ENCODE data around the gene ANKS6.

The ANKS6 gene

GRCh38 chr9:98781588-98782383, 14.6 kb downstream of the ANKS6 start:
- Histone ChIP-seq H3K27me3 (ENCODE audit: insufficient read depth, low read length) (no peaks in the 10 kb centered on the region), H3K4me1 (ENCODE audit: control insufficient read depth, insufficient read depth, low read length, unreplicated experiment) (no peaks in the 10 kb centered on the region), H3K79me2 (ENCODE audit: control insufficient read depth, insufficient read depth, low read length, unreplicated experiment) (no peaks in the 10 kb centered on the region), H3K4me3 (ENCODE audit: low read depth, low read length) (no peak overlapping the region), H3K36me3 (ENCODE audit: insufficient read depth, low read length) (no peaks in the 10 kb centered on the region), H3K27ac (ENCODE audit: low read depth, low read length) (no peak overlapping the region), H2AFZ (ENCODE audit: low read length, unreplicated experiment) (no peak overlapping the region)

GRCh38 chr9:98780059-98780749, 16.2 kb downstream of the ANKS6 start:
- H3K27ac ChIP-seq (ENCODE audit: low read depth, low read length), result no peak overlapping the region
- H3K4me3 ChIP-seq (ENCODE audit: low read depth, low read length), result no peak overlapping the region
- H3K27me3 ChIP-seq (ENCODE audit: insufficient read depth, low read length), result no peaks in the 10 kb centered on the region
- no peaks in the 10 kb centered on the region for H3K36me3 ChIP-seq (ENCODE audit: insufficient read depth, low read length)
- H2AFZ ChIP-seq (ENCODE audit: low read length, unreplicated experiment), result no peak overlapping the region
- H3K79me2 ChIP-seq (ENCODE audit: control insufficient read depth, insufficient read depth, low read length, unreplicated experiment), result no peaks in the 10 kb centered on the region
- H3K4me1 ChIP-seq (ENCODE audit: control insufficient read depth, insufficient read depth, low read length, unreplicated experiment), result peaks cover 6% of the 10 kb centered on the region

GRCh38 chr9:98778711-98779530, 17.4 kb downstream of the ANKS6 start:
- peaks cover 11% of the 10 kb centered on the region for H3K4me1 ChIP-seq (ENCODE audit: control insufficient read depth, insufficient read depth, low read length, unreplicated experiment)
- no peaks in the 10 kb centered on the region for H3K36me3 ChIP-seq (ENCODE audit: insufficient read depth, low read length)
- H3K79me2 ChIP-seq (ENCODE audit: control insufficient read depth, insufficient read depth, low read length, unreplicated experiment), result no peaks in the 10 kb centered on the region
- H3K27me3 ChIP-seq (ENCODE audit: insufficient read depth, low read length), result no peaks in the 10 kb centered on the region
- no peak overlapping the region for H3K4me3 ChIP-seq (ENCODE audit: low read depth, low read length)
- no peak overlapping the region for H2AFZ ChIP-seq (ENCODE audit: low read length, unreplicated experiment)
- H3K27ac ChIP-seq (ENCODE audit: low read depth, low read length), result no peak overlapping the region

GRCh38 chr9:98778251-98778650, 18.1 kb downstream of the ANKS6 start:
- H3K4me3 ChIP-seq (ENCODE audit: low read depth, low read length), result no peak overlapping the region
- no peaks in the 10 kb centered on the region for H3K79me2 ChIP-seq (ENCODE audit: control insufficient read depth, insufficient read depth, low read length, unreplicated experiment)
- H3K27ac ChIP-seq (ENCODE audit: low read depth, low read length), result no peak overlapping the region
- H2AFZ ChIP-seq (ENCODE audit: low read length, unreplicated experiment), result no peak overlapping the region
- H3K36me3 ChIP-seq (ENCODE audit: insufficient read depth, low read length), result no peaks in the 10 kb centered on the region
- H3K27me3 ChIP-seq (ENCODE audit: insufficient read depth, low read length), result no peaks in the 10 kb centered on the region
- peaks cover 11% of the 10 kb centered on the region for H3K4me1 ChIP-seq (ENCODE audit: control insufficient read depth, insufficient read depth, low read length, unreplicated experiment)

GRCh38 chr9:98777618-98778017, 18.7 kb downstream of the ANKS6 start:
- H3K79me2 ChIP-seq (ENCODE audit: control insufficient read depth, insufficient read depth, low read length, unreplicated experiment), result no peaks in the 10 kb centered on the region
- H2AFZ ChIP-seq (ENCODE audit: low read length, unreplicated experiment), result no peak overlapping the region
- no peak overlapping the region for H3K4me3 ChIP-seq (ENCODE audit: low read depth, low read length)
- no peaks in the 10 kb centered on the region for H3K36me3 ChIP-seq (ENCODE audit: insufficient read depth, low read length)
- H3K4me1 ChIP-seq (ENCODE audit: control insufficient read depth, insufficient read depth, low read length, unreplicated experiment), result peaks cover 11% of the 10 kb centered on the region
- H3K27ac ChIP-seq (ENCODE audit: low read depth, low read length), result no peak overlapping the region
- no peaks in the 10 kb centered on the region for H3K27me3 ChIP-seq (ENCODE audit: insufficient read depth, low read length)

GRCh38 chr9:98775831-98776441, 20.4 kb downstream of the ANKS6 start:
- H3K27me3 ChIP-seq (ENCODE audit: insufficient read depth, low read length), result no peaks in the 10 kb centered on the region
- peaks cover 11% of the 10 kb centered on the region for H3K4me1 ChIP-seq (ENCODE audit: control insufficient read depth, insufficient read depth, low read length, unreplicated experiment)
- no peaks in the 10 kb centered on the region for H3K79me2 ChIP-seq (ENCODE audit: control insufficient read depth, insufficient read depth, low read length, unreplicated experiment)
- H3K27ac ChIP-seq (ENCODE audit: low read depth, low read length), result no peak overlapping the region
- no peak overlapping the region for H3K4me3 ChIP-seq (ENCODE audit: low read depth, low read length)
- no peaks in the 10 kb centered on the region for H3K36me3 ChIP-seq (ENCODE audit: insufficient read depth, low read length)
- no peak overlapping the region for H2AFZ ChIP-seq (ENCODE audit: low read length, unreplicated experiment)

GRCh38 chr9:98774746-98775145, 21.6 kb downstream of the ANKS6 start:
- no peaks in the 10 kb centered on the region for H3K27me3 ChIP-seq (ENCODE audit: insufficient read depth, low read length)
- no peaks in the 10 kb centered on the region for H3K79me2 ChIP-seq (ENCODE audit: control insufficient read depth, insufficient read depth, low read length, unreplicated experiment)
- H3K27ac ChIP-seq (ENCODE audit: low read depth, low read length), result peak overlapping the region; percentile 18; the same call in 1 of the 2 replicates
- no peaks in the 10 kb centered on the region for H3K36me3 ChIP-seq (ENCODE audit: insufficient read depth, low read length)
- H2AFZ ChIP-seq (ENCODE audit: low read length, unreplicated experiment), result no peak overlapping the region
- H3K4me1 ChIP-seq (ENCODE audit: control insufficient read depth, insufficient read depth, low read length, unreplicated experiment), result peaks cover 11% of the 10 kb centered on the region
- no peak overlapping the region for H3K4me3 ChIP-seq (ENCODE audit: low read depth, low read length)

- Histone ChIP-seq H3K79me2 (ENCODE audit: control insufficient read depth, insufficient read depth, low read length, unreplicated experiment) (no peaks in the 10 kb centered on the region), H2AFZ (ENCODE audit: low read length, unreplicated experiment) (no peak overlapping the region), H3K27ac (ENCODE audit: low read depth, low read length) (no peak overlapping the region), H3K27me3 (ENCODE audit: insufficient read depth, low read length) (no peaks in the 10 kb centered on the region), H3K4me1 (ENCODE audit: control insufficient read depth, insufficient read depth, low read length, unreplicated experiment) (peaks cover 11% of the 10 kb centered on the region), H3K4me3 (ENCODE audit: low read depth, low read length) (no peak overlapping the region), H3K36me3 (ENCODE audit: insufficient read depth, low read length) (peaks cover 5% of the 10 kb centered on the region; the same call in 1 of the 2 replicates)
These were observed 22.6 kb downstream of the ANKS6 start for GRCh38 chr9:98773721-98774120.

- Histone ChIP-seq H3K36me3 (ENCODE audit: insufficient read depth, low read length) (peaks cover 6% of the 10 kb centered on the region; the same call in 1 of the 2 replicates), H3K27ac (ENCODE audit: low read depth, low read length) (no peak overlapping the region), H3K27me3 (ENCODE audit: insufficient read depth, low read length) (no peaks in the 10 kb centered on the region), H2AFZ (ENCODE audit: low read length, unreplicated experiment) (no peak overlapping the region), H3K4me3 (ENCODE audit: low read depth, low read length) (no peak overlapping the region), H3K4me1 (ENCODE audit: control insufficient read depth, insufficient read depth, low read length, unreplicated experiment) (peaks cover 11% of the 10 kb centered on the region), H3K79me2 (ENCODE audit: control insufficient read depth, insufficient read depth, low read length, unreplicated experiment) (no peaks in the 10 kb centered on the region)
These were observed 23.8 kb downstream of the ANKS6 start for GRCh38 chr9:98772364-98773155.

All from ACC112 (cell line).